HL-60 (cell line): ENCODE results near the gene NPEPL1.

Experiments used
- DNase-seq, 2 experiments: peaks; one replicate each; pipeline ENCODE4 v3.0.0-alpha.2; 2010 to 2020; ENCODE audit warnings: low read depth in 1 of 2, low spot score in 1 of 2
- H3K27ac ChIP-seq: fragments of 250-450 bp; sonication (Bioruptor Pico); replicated peaks from 2 replicates; pipeline ENCODE4 v1.5.1; 2020; ENCODE audit warnings: mild to moderate bottlenecking, moderate library complexity
- H3K27me3 ChIP-seq: fragments of 250-450 bp; sonication (Bioruptor Pico); 2 replicates; pipeline ENCODE4 v1.5.1; 2021; ENCODE audit warnings: mild to moderate bottlenecking, moderate library complexity; ENCODE audit not compliant: insufficient read depth, poor library complexity, severe bottlenecking
- H3K4me3 ChIP-seq: replicated peaks from 2 replicates; pipeline ENCODE4 v1.5.1; 2011; ENCODE audit warnings: mild to moderate bottlenecking, control low read depth, low read length; ENCODE audit not compliant: insufficient read depth
- CTCF ChIP-seq: IDR thresholded peaks from one replicate; pipeline ENCODE4 v1.5.1; 2011; ENCODE audit warnings: low read length, control low read depth, inconsistent platforms; ENCODE audit not compliant: insufficient read depth
- GABPA ChIP-seq: IDR thresholded peaks from 2 replicates; pipeline ENCODE4 v1.6.1; 2012; ENCODE audit warnings: low read depth
- POLR2AphosphoS5 ChIP-seq: IDR thresholded peaks from 2 replicates; pipeline ENCODE4 v1.6.1; 2012; ENCODE audit warnings: low read depth
- SPI1 ChIP-seq: IDR thresholded peaks from 2 replicates; pipeline ENCODE4 v1.6.1; 2012; ENCODE audit warnings: low read depth, mild to moderate bottlenecking, borderline replicate concordance
- TF ChIP-seq, protein P1 (sequence below): IDR thresholded peaks from 2 replicates; pipeline ENCODE4 v1.6.1; 2012; ENCODE audit warnings: low read depth; ENCODE audit not compliant: insufficient replicate concordance

The NPEPL1 gene

DNA sequence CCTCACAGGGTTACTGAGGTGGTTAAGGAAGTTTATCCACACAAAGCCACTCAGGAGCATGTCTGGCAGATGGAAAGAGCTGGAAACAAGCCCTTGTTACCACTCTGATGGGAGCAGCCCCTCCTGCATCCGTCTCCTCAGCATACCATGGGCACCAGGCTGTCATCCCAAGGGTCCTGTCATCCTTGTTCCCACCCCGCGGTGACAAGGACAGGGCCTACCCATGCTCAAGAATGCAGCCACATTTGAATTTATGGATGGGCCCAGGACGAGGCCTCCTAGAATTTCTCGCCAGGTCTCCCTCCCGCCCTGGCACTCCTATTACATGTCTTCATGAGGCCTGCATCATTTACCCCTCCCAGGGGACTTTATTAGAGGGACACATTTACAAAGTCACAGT lies 60.0 kb downstream of the NPEPL1 start:
- Histone ChIP-seq H3K4me3 (no peak overlapping the region), H3K27ac (no peak overlapping the region), H3K27me3 (no peaks in the 10 kb centered on the region)
- no peak for TF ChIP-seq SPI1
- no peak for DNase-seq

GRCh38 chr20:58753267-58753921 lies 60.8 kb downstream of the NPEPL1 start:
- no peak overlapping the region for H3K27ac ChIP-seq
- no peak overlapping the region for H3K4me3 ChIP-seq
- no peak for TF ChIP-seq CTCF
- TF ChIP-seq, protein P1, sequence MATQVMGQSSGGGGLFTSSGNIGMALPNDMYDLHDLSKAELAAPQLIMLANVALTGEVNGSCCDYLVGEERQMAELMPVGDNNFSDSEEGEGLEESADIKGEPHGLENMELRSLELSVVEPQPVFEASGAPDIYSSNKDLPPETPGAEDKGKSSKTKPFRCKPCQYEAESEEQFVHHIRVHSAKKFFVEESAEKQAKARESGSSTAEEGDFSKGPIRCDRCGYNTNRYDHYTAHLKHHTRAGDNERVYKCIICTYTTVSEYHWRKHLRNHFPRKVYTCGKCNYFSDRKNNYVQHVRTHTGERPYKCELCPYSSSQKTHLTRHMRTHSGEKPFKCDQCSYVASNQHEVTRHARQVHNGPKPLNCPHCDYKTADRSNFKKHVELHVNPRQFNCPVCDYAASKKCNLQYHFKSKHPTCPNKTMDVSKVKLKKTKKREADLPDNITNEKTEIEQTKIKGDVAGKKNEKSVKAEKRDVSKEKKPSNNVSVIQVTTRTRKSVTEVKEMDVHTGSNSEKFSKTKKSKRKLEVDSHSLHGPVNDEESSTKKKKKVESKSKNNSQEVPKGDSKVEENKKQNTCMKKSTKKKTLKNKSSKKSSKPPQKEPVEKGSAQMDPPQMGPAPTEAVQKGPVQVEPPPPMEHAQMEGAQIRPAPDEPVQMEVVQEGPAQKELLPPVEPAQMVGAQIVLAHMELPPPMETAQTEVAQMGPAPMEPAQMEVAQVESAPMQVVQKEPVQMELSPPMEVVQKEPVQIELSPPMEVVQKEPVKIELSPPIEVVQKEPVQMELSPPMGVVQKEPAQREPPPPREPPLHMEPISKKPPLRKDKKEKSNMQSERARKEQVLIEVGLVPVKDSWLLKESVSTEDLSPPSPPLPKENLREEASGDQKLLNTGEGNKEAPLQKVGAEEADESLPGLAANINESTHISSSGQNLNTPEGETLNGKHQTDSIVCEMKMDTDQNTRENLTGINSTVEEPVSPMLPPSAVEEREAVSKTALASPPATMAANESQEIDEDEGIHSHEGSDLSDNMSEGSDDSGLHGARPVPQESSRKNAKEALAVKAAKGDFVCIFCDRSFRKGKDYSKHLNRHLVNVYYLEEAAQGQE, result no peak
- TF ChIP-seq POLR2AphosphoS5, result no peak
- TF ChIP-seq SPI1, result no peak
- no peak for DNase-seq
- H3K27me3 ChIP-seq, result no peaks in the 10 kb centered on the region

DNA sequence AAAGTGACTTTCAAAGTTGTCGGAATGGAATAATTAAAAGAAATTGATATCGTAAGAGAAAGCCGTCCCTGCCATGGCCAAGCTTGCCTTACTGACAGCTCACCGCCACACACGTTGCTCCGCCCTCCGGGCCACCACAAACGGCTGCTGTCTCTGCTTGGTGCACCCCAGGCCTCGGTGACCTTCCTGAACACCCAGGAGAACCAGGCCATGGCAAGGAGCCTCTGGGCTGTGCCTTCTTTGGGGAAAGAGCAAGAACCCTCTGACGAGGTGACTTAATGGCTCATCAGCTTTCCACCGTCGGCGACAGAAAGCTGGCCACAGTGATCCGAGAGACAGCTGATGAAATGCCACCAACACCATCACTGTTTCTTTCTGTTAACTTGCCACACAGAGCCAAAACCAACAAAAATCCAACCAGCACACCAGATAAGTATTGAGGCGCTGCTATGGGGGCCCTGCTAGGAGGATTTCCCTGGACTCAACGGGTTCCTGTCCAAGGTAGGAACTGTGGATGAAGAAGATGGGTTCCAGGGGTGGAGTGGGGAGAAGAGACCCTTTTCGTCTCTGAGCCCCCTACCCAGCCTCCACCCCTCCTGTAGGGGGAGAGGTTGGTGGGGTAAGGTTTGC lies 61.4 kb downstream of the NPEPL1 start:
- Histone ChIP-seq H3K27me3 (no peaks in the 10 kb centered on the region), H3K4me3 (no peak overlapping the region), H3K27ac (no peak overlapping the region)
- no peak for DNase-seq
- TF ChIP-seq POLR2AphosphoS5 (no peak), SPI1 (no peak), GABPA (no peak), CTCF (no peak)
- TF ChIP-seq, protein P1, result no peak

GRCh38 chr20:58754584-58754983 lies 62.0 kb downstream of the NPEPL1 start:
- no peak overlapping the region for H3K4me3 ChIP-seq
- DNase-seq, result no peak
- no peaks in the 10 kb centered on the region for H3K27me3 ChIP-seq
- H3K27ac ChIP-seq, result no peak overlapping the region
- TF ChIP-seq GABPA, result no peak
- no peak for TF ChIP-seq CTCF
- TF ChIP-seq, protein P1, result no peak
- TF ChIP-seq POLR2AphosphoS5, result no peak
- TF ChIP-seq SPI1, result no peak
